Neuronal stem cell (in vitro differentiated cells): ENCODE data around the gene ZNRF1.
A peak's percentile ranks its signal among the peaks of the same experiment; 100 is the strongest.

Experiments
- DNase-seq: peaks from one replicate; pipeline ENCODE4 v3.0.0-alpha.2; 2013; ENCODE audit warnings: low spot score
- H2AFZ ChIP-seq: one replicate; pipeline ENCODE4 v1.6.1; 2013; ENCODE audit warnings: mild to moderate bottlenecking, low read length, inconsistent platforms
- H2AK5ac ChIP-seq: 2 replicates; pipeline ENCODE4 v1.6.1; 2013; ENCODE audit warnings: low read depth, mild to moderate bottlenecking, inconsistent platforms, low read length, moderate library complexity, mixed read lengths
- H2BK120ac ChIP-seq: 2 replicates; pipeline ENCODE4 v1.6.1; 2013; ENCODE audit warnings: low read depth, mild to moderate bottlenecking, inconsistent platforms, low read length, moderate library complexity, mixed read lengths
- H2BK12ac ChIP-seq: one replicate; pipeline ENCODE4 v1.6.1; 2013; ENCODE audit warnings: low read length, inconsistent platforms
- H2BK15ac ChIP-seq: 2 replicates; pipeline ENCODE4 v1.6.1; 2013; ENCODE audit warnings: mild to moderate bottlenecking, low read length, inconsistent platforms, mixed read lengths
- H2BK5ac ChIP-seq: one replicate; pipeline ENCODE4 v1.6.1; 2013; ENCODE audit warnings: inconsistent platforms, mild to moderate bottlenecking, low read length, moderate library complexity
- H3K14ac ChIP-seq: one replicate; pipeline ENCODE4 v1.6.1; 2013; ENCODE audit warnings: low read length, inconsistent platforms
- H3K18ac ChIP-seq: 2 replicates; pipeline ENCODE4 v1.6.1; 2013; ENCODE audit warnings: low read length, inconsistent platforms
- H3K23ac ChIP-seq: 2 replicates; pipeline ENCODE4 v1.6.1; 2013; ENCODE audit warnings: low read depth, mild to moderate bottlenecking, mixed read lengths, low read length, inconsistent platforms; ENCODE audit not compliant: poor library complexity
- H3K27ac ChIP-seq: replicated peaks from 3 replicates; pipeline ENCODE4 v1.5.1; 2013; ENCODE audit warnings: low read length, inconsistent platforms
- H3K27me3 ChIP-seq, 3 experiments: 2 replicates each; pipeline ENCODE4 v1.6.1; 2013; ENCODE audit warnings: low read length in 3 of 3, mild to moderate bottlenecking in 2 of 3, inconsistent platforms in 1 of 3, low read depth in 1 of 3, mixed read lengths in 1 of 3, moderate library complexity in 1 of 3; ENCODE audit not compliant: control insufficient read depth in 3 of 3, insufficient read depth in 3 of 3
- H3K36me3 ChIP-seq, 2 donors: replicated peaks in 1 of 2; 2 replicates each; pipeline ENCODE4 v1.6.1; 2013; ENCODE audit warnings: low read length in 2 of 2; ENCODE audit not compliant: control insufficient read depth in 2 of 2, insufficient read depth in 2 of 2
- H3K4ac ChIP-seq: 2 replicates; pipeline ENCODE4 v1.6.1; 2013; ENCODE audit warnings: inconsistent platforms, mild to moderate bottlenecking, low read length, moderate library complexity
- H3K4me1 ChIP-seq, 2 donors: 1 replicate in 1 of 2; 2 replicates in 1 of 2; pipeline ENCODE4 v1.6.1; 2013; ENCODE audit warnings: low read length in 2 of 2, low read depth in 1 of 2; ENCODE audit not compliant: control insufficient read depth in 2 of 2, insufficient read depth in 1 of 2
- H3K4me2 ChIP-seq: one replicate; pipeline ENCODE4 v1.6.1; 2013; ENCODE audit warnings: mild to moderate bottlenecking, low read length, inconsistent platforms; ENCODE audit not compliant: insufficient read depth, poor library complexity, severe bottlenecking
- H3K4me3 ChIP-seq, 2 donors: 2 replicates each; pipeline ENCODE4 v1.5.1; 2013; ENCODE audit warnings: low read length in 2 of 2, mild to moderate bottlenecking in 2 of 2, inconsistent platforms in 1 of 2, moderate library complexity in 1 of 2
- H3K79me1 ChIP-seq: one replicate; pipeline ENCODE4 v1.6.1; 2013; ENCODE audit warnings: low read depth, mild to moderate bottlenecking, inconsistent platforms, low read length, moderate library complexity
- H3K9ac ChIP-seq: one replicate; pipeline ENCODE4 v1.6.1; 2013; ENCODE audit warnings: mild to moderate bottlenecking, low read depth, low read length, inconsistent platforms; ENCODE audit not compliant: poor library complexity
- H3K9me3 ChIP-seq, 2 donors: replicated peaks in 1 of 2; 2 replicates each; pipeline versions ENCODE3 to v1.6.1; 2013; ENCODE audit warnings: low read length in 2 of 2, mild to moderate bottlenecking in 2 of 2, inconsistent platforms in 1 of 2, low read depth in 1 of 2, mixed read lengths in 1 of 2, moderate library complexity in 1 of 2; ENCODE audit not compliant: control insufficient read depth in 2 of 2, insufficient read depth in 1 of 2
- H4K8ac ChIP-seq: one replicate; pipeline ENCODE4 v1.6.1; 2013; ENCODE audit warnings: low read depth, mild to moderate bottlenecking, inconsistent platforms, low read length, moderate library complexity
- H4K91ac ChIP-seq: one replicate; pipeline ENCODE4 v1.6.1; 2013; ENCODE audit warnings: low read length, low read depth, mild to moderate bottlenecking, inconsistent platforms; ENCODE audit not compliant: poor library complexity
- WGBS, 2 donors: extraction: QIAGEN DNeasy Blood & Tissue Kit; methylation state at CpG; one replicate each; pipeline ENCODE4 v1.1.7; 2013; ENCODE audit warnings: missing lambda C conversion rate in 2 of 2, mixed read lengths in 1 of 2; ENCODE audit not compliant: insufficient read length in 2 of 2, insufficient replicate concordance in 1 of 2; ENCODE audit errors: extremely low coverage in 2 of 2; 5-methylcytosine and 5-hydroxymethylcytosine counted together

ZNRF1 gene

DNA sequence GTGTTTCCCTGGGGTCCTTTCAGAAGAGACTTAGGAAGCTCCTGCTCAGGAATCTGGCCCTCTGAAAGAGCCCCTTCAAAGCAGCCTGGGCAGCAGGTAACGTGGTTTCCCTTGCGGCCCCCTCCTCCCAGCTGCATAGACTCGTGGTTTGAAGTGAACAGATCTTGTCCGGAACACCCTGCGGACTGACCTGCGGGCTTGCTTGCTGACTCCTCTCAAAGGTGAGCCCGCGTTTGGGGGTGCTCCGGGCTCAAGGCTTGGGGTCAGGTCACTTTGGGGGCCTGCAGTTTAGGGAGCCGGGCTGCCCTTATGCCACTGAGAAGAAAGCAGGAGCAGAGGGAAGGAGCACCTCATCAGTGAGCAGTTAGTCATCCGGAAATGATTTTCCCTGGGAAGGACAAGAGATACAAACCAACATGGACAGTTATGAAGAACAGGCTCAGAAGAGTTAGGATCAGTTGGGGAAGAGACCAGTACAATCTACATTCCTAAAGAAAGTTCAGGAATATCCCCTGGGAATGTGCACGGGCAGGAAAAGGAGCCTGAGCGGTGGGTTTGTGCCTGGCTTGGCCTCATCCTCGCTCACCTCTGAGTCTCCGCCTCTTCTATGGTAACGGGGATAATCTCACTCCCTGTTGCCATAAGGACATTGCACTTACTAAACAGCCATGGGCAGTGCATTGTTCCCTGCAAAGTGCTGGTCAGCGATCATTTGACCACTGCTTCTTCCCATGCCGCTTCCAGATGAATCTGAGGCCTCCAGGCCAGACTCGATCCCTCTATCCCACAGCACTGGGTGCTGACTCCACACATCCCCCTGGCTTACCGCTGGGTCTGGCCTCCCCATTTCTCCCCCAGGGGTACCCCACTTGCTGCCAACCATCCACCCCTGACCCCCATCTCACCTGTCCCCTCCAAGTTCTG is 107.8 kb downstream of the ZNRF1 start:
- Histone ChIP-seq H3K4me2 (no peak overlapping the region), H3K23ac (no peak overlapping the region), H3K9me3 (peaks cover 0 to 3% of the 10 kb centered on the region in 2 donors), H3K4me3 (no peak overlapping the region), H4K8ac (no peak overlapping the region), H2BK12ac (no peak overlapping the region), H3K14ac (no peak overlapping the region), H3K4me1 (peaks cover 13 to 20% of the 10 kb centered on the region in 2 donors), H3K36me3 (peaks cover 1 to 41% of the 10 kb centered on the region in 2 donors), H2BK5ac (no peak overlapping the region), H3K4ac (no peak overlapping the region), H2BK120ac (no peak overlapping the region), H2BK15ac (no peak overlapping the region), H3K27me3 (no peaks in the 10 kb centered on the region), H2AK5ac (no peak overlapping the region), H3K79me1 (peaks cover 3% of the 10 kb centered on the region), H3K27ac (no peak overlapping the region), H2AFZ (no peak overlapping the region), H3K18ac (no peak overlapping the region), H4K91ac (no peak overlapping the region), H3K9ac (no peak overlapping the region)
- WGBS, 2 donors: no CpG with 5 or more reads among the region's 20 CpGs
- no peak for DNase-seq

DNA sequence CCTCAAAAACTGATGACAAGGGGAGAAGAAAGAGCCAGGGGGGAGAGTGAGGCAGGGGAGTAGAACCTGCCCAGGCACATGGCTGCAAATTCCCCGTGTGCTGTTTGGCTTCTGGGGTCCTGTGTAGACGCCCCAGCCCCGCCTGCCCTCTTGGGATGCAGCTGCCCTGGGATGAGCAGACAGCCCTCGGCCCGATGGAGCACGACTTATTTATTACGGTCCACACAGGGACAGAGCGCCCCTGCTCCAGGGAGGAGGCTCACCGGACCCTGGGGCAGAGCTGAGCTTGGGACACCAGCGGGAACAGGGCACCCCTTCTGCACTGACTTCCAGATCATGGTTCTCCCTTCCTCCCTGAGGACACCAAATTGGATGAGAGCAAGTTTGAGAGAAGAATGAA is 108.7 kb downstream of the ZNRF1 start:
- Histone ChIP-seq H4K91ac (no peak overlapping the region), H3K14ac (no peak overlapping the region), H3K18ac (no peak overlapping the region), H2BK12ac (no peak overlapping the region), H3K4me3 (no peak overlapping the region), H3K4ac (no peak overlapping the region), H3K9ac (no peak overlapping the region), H2BK120ac (no peak overlapping the region), H3K9me3 (peaks cover 0 to 3% of the 10 kb centered on the region in 2 donors), H4K8ac (no peak overlapping the region), H3K4me2 (no peak overlapping the region), H2AK5ac (no peak overlapping the region), H3K27ac (no peak overlapping the region), H3K23ac (no peak overlapping the region), H2BK5ac (no peak overlapping the region), H3K27me3 (no peaks in the 10 kb centered on the region), H3K79me1 (peaks cover 3% of the 10 kb centered on the region), H3K4me1 (peaks cover 13 to 20% of the 10 kb centered on the region in 2 donors), H2BK15ac (no peak overlapping the region), H3K36me3 (peaks cover 1 to 36% of the 10 kb centered on the region in 2 donors), H2AFZ (no peak overlapping the region)
- no CpG with 5 or more reads among the region's 10 CpGs for WGBS, 2 donors
- no peak for DNase-seq

DNA sequence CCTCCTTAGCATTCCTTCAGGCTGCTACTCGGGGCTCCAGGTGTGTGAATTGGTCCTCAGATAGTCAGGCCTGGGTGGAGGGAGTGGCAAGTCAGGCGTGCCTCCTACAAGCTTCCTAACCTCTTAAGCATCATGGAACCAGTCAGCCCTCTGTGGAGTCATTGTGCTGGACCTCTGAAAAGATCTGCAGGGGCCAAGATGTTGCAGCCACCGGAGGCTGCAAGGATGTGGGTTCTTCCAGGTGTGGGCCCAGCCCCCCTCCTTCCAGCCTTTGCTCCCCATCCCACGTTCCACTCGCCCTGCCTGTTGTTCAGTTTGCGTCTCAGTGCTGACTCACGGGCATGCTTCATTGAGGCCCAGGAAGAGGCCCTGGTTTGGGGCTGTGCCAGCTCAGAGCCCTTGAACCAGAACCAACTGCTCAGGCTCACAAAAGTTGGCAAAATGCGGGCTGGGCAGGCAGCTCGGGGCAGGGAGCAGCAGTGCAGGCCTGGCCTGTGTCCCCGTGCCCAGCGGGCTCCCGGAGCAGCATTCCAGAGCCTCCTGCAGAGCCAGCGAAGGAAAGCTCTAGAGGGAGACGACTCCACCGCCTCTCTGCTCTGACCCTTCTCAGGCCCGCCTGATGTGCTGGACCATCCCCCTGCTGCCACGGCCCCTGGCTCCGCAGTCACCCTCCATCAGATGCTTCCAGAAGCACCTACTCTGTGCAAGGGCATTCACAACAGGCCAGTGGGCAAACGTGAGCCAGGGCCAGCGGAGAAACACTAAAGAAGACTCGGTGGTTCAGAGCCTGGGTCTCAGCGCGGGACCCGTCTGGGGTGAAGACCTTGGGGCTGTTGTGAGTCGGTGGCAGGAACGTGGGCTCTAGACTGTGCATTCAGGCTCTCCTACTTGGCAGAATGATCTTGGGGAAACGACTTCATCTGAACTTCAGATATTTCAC is 110.2 kb downstream of the ZNRF1 start:
- H3K27ac ChIP-seq: no peak overlapping the region

More for the DNA sequence above, 110.2 kb downstream of the ZNRF1 start:
- peaks cover 3% of the 10 kb centered on the region for H3K79me1 ChIP-seq
- H3K4me2 ChIP-seq: no peak overlapping the region
- H2BK120ac ChIP-seq: no peak overlapping the region
- no peak overlapping the region for H3K4me3 ChIP-seq
- peak overlapping the region; percentile 44 for H2BK15ac ChIP-seq
- no peak overlapping the region for H2BK12ac ChIP-seq
- H3K4me1 ChIP-seq: peaks cover 13 to 22% of the 10 kb centered on the region in 2 donors
- no peak overlapping the region for H3K9ac ChIP-seq
- H3K4ac ChIP-seq: peak overlapping the region; percentile 72
- peak overlapping the region; percentile 44 for H3K23ac ChIP-seq
- H3K9me3 ChIP-seq: no peaks in the 10 kb centered on the region
- peak overlapping the region; percentile 16 for H3K18ac ChIP-seq
- H4K91ac ChIP-seq: no peak overlapping the region
- WGBS, 2 donors: no CpG with 5 or more reads among the region's 27 CpGs
- DNase-seq: no peak
- peak overlapping the region; percentile 38 for H3K14ac ChIP-seq
- H2AFZ ChIP-seq: no peak overlapping the region
- H2BK5ac ChIP-seq: no peak overlapping the region
- H4K8ac ChIP-seq: no peak overlapping the region
- no peaks in the 10 kb centered on the region for H3K27me3 ChIP-seq
- peaks cover under 1 to 30% of the 10 kb centered on the region in 2 donors for H3K36me3 ChIP-seq
- no peak overlapping the region for H2AK5ac ChIP-seq
